ENCODE data around the gene RASA3. TPM values are rescaled to one million over a fixed set of nuclear protein-coding genes. Genes with fewer than 3 reads are reported as not detected.
"Not testable (repeated sequence)": the region's sequence is repeated elsewhere in the genome, so short reads cannot be mapped to it uniquely, and the experiment has no call there.

The RASA3 gene
- total RNA-seq, 2 experiments from 2014 or later = 3.6 to 17.9 TPM

DNA sequence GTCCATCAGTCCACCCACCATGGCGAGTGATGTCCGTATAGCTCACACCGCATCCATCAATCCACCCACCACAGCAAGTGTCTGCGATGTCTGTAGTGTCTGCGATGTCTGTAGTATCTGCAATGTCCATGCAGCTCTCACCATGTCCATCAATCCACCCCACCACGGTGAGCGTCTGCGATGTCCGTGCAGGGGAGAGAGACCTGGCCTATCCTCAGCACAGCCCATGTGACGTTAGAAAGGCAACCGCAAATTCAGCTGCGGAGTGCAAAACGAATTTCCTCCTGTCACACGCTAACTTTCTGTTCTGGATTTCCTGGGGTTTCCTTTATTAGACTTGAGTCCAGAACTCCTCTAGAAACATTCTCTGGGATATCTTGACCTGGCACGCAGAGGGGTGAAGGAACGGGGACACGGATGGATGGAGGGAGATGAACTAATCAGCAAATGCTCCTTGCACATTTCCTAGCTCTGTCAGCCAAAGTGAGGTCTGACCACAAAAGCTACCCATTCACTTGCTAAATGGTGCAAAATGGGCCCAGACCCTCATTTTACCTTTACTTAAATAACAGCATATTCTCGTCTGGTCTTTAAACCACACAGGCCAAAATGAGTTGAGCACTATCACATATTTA is 18.3 kb downstream of the RASA3 start:
- POLR2A ChIA-PET = interaction anchor here (0.6 kb wide), 1 partner anchor 119 kb away, joined by 3 read pairs; no protein-coding TSS in a partner anchor
- TF ChIP-seq, protein P1, sequence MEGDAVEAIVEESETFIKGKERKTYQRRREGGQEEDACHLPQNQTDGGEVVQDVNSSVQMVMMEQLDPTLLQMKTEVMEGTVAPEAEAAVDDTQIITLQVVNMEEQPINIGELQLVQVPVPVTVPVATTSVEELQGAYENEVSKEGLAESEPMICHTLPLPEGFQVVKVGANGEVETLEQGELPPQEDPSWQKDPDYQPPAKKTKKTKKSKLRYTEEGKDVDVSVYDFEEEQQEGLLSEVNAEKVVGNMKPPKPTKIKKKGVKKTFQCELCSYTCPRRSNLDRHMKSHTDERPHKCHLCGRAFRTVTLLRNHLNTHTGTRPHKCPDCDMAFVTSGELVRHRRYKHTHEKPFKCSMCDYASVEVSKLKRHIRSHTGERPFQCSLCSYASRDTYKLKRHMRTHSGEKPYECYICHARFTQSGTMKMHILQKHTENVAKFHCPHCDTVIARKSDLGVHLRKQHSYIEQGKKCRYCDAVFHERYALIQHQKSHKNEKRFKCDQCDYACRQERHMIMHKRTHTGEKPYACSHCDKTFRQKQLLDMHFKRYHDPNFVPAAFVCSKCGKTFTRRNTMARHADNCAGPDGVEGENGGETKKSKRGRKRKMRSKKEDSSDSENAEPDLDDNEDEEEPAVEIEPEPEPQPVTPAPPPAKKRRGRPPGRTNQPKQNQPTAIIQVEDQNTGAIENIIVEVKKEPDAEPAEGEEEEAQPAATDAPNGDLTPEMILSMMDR (conservative IDR thresholded peaks at IDR 0.05; ENCODE audit: low read length) = no peak
- no peak for TF ChIP-seq EZH2phosphoT487 (IDR thresholded peaks at IDR 0.05; ENCODE audit: borderline replicate concordance, low read depth, low read length)
- Histone ChIP-seq H2AFZ (ENCODE audit: low read length) (no peak overlapping the region), H3K27ac (ENCODE audit: low read depth, low read length, poor library complexity, severe bottlenecking) (no peak overlapping the region), H3K4me3 (ENCODE audit: low read depth, low read length, poor library complexity, severe bottlenecking) (no peak overlapping the region), H4K20me1 (ENCODE audit: insufficient read depth, low read length) (no peaks in the 10 kb centered on the region), H3K4me2 (ENCODE audit: low read length) (no peak overlapping the region), H3K4me1 (ENCODE audit: insufficient read depth, low read length, poor library complexity, severe bottlenecking) (peaks cover 33% of the 10 kb centered on the region), H3K79me2 (ENCODE audit: insufficient read depth, low read depth, low read length) (no peaks in the 10 kb centered on the region), H3K36me3 (ENCODE audit: insufficient read depth, low read length) (no peaks in the 10 kb centered on the region), H3K9me2 (ENCODE audit: insufficient read depth, low read length) (no peaks in the 10 kb centered on the region), H3K9me3 (ENCODE audit: low read length) (no peaks in the 10 kb centered on the region)
- DNase-seq (ENCODE audit: low spot score) = no peak
- CTCF ChIA-PET (ENCODE audit: unreplicated experiment) = no interaction called here
- no TSS peak for BruUV-seq (replicated peaks)
- intact Hi-C loops (cut with micrococcal nuclease; ENCODE audit: unreplicated experiment) = no loop called here

DNA sequence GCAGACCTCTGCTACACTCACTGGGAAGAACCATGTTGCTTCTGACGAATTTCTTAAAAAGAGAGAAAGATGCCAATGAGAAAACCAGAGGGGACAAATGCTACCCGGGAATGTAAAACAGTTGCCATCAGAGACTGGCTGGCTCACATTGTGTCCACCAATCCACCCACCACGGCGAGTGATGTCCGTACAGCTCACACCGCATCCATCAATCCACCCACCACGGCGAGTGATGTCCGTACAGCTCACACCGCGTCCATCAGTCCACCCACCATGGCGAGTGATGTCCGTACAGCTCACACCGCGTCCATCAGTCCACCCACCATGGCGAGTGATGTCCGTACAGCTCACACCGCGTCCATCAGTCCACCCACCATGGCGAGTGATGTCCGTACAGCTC is 19.0 kb downstream of the RASA3 start:
- CTCF ChIA-PET (ENCODE audit: unreplicated experiment); H3K9me2 ChIP-seq (ENCODE audit: insufficient read depth, low read length); DNase-seq (ENCODE audit: low spot score); BruUV-seq (replicated peaks); H3K27ac ChIP-seq (ENCODE audit: low read depth, low read length, poor library complexity, severe bottlenecking); H2AFZ ChIP-seq (ENCODE audit: low read length); intact Hi-C loops (cut with micrococcal nuclease; ENCODE audit: unreplicated experiment); H3K4me2 ChIP-seq (ENCODE audit: low read length); H3K4me3 ChIP-seq (ENCODE audit: low read depth, low read length, poor library complexity, severe bottlenecking); H4K20me1 ChIP-seq (ENCODE audit: insufficient read depth, low read length); H3K9me3 ChIP-seq (ENCODE audit: low read length); H3K79me2 ChIP-seq (ENCODE audit: insufficient read depth, low read depth, low read length); H3K36me3 ChIP-seq (ENCODE audit: insufficient read depth, low read length); POLR2A ChIA-PET: not testable (repeated sequence)
- H3K4me1 ChIP-seq (ENCODE audit: insufficient read depth, low read length, poor library complexity, severe bottlenecking) = peaks cover 33% of the 10 kb centered on the region

DNA sequence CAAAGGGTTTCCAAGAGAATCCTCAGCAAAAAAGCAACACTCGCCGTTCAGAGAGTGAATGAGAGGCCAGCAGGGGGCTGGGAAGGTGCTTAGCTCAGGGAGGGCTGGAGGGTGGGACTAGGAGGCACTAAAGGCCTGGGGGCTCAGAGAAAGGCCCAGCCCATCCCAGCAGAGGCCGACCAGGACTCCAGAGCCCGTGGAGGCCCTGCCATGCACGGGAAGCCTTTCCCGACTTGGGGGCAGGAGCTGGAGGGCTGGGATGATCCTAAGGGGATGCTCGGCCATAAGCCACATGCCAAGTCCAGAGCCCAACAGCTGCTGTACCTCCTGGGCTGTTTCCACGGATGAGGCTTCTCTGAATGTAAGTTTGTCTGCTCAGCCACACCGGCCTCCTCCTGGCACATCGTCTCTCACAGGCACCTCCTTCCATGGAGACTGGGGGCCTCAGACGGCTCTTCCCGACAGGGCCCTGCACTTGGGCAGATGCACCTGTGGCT is 19.5 kb downstream of the RASA3 start:
- ChIA-PET CTCF (ENCODE audit: unreplicated experiment) (no interaction called here), POLR2A (no interaction called here)
- DNase-seq (ENCODE audit: low spot score) = no peak
- Histone ChIP-seq H3K4me1 (ENCODE audit: insufficient read depth, low read length, poor library complexity, severe bottlenecking) (peaks cover 33% of the 10 kb centered on the region), H3K27ac (ENCODE audit: low read depth, low read length, poor library complexity, severe bottlenecking) (no peak overlapping the region), H3K36me3 (ENCODE audit: insufficient read depth, low read length) (no peaks in the 10 kb centered on the region), H3K9me2 (ENCODE audit: insufficient read depth, low read length) (no peaks in the 10 kb centered on the region), H2AFZ (ENCODE audit: low read length) (no peak overlapping the region), H3K9me3 (ENCODE audit: low read length) (no peaks in the 10 kb centered on the region), H3K4me2 (ENCODE audit: low read length) (no peak overlapping the region), H3K4me3 (ENCODE audit: low read depth, low read length, poor library complexity, severe bottlenecking) (no peak overlapping the region), H3K79me2 (ENCODE audit: insufficient read depth, low read depth, low read length) (no peaks in the 10 kb centered on the region), H4K20me1 (ENCODE audit: insufficient read depth, low read length) (no peaks in the 10 kb centered on the region)
- intact Hi-C loops (cut with micrococcal nuclease; ENCODE audit: unreplicated experiment) = no loop called here
- BruUV-seq (replicated peaks) = no TSS peak
- TF ChIP-seq, protein P1 (conservative IDR thresholded peaks at IDR 0.05; ENCODE audit: low read length) = no peak
- no peak for TF ChIP-seq EZH2phosphoT487 (IDR thresholded peaks at IDR 0.05; ENCODE audit: borderline replicate concordance, low read depth, low read length)
